GM18505 (cell line): ENCODE data around the gene ZDHHC11B.
"Not testable (repeated sequence)": the region's sequence is repeated elsewhere in the genome, so short reads cannot be mapped to it uniquely, and the experiment has no call there.

Experiments
- ATAC-seq: cut with Tn5 transposase; IDR thresholded peaks from one replicate; pipeline ENCODE4 v1.9.1; 2021; ENCODE audit not compliant: unreplicated experiment
- POLR2A ChIP-seq: IDR thresholded peaks from 4 replicates; pipeline ENCODE4 v1.6.1; 2011; ENCODE audit warnings: borderline replicate concordance; ENCODE audit not compliant: insufficient read depth, insufficient read length; ENCODE audit errors: extremely low read depth

The ZDHHC11B gene

GRCh38 chr5:751496-751895, 33.0 kb downstream of the ZDHHC11B start:
- TF ChIP-seq POLR2A = no peak
- ATAC-seq = no peak

GRCh38 chr5:750226-750625, 34.3 kb downstream of the ZDHHC11B start:
- ATAC-seq = not testable (repeated sequence)

GRCh38 chr5:749101-749670, 35.3 kb downstream of the ZDHHC11B start:
- no peak for TF ChIP-seq POLR2A
- no peak for ATAC-seq

- not testable (repeated sequence) for ATAC-seq
Measured at GRCh38 chr5:748011-748980, 36.2 kb downstream of the ZDHHC11B start.

- not testable (repeated sequence) for ATAC-seq
Measured at GRCh38 chr5:747303-747844, 37.2 kb downstream of the ZDHHC11B start.

GRCh38 chr5:746258-746761, 38.2 kb downstream of the ZDHHC11B start:
- TF ChIP-seq POLR2A = no peak
- ATAC-seq = no peak

GRCh38 chr5:745272-746142, 39.0 kb downstream of the ZDHHC11B start:
- ATAC-seq = not testable (repeated sequence)

- not testable (repeated sequence) for ATAC-seq
Measured at GRCh38 chr5:743696-744404, 40.7 kb downstream of the ZDHHC11B start.

- not testable (repeated sequence) for ATAC-seq
Measured at GRCh38 chr5:742276-742675, 42.3 kb downstream of the ZDHHC11B start.

GRCh38 chr5:734145-734544, 50.4 kb downstream of the ZDHHC11B start:
- ATAC-seq = not testable (repeated sequence)

- ATAC-seq = not testable (repeated sequence)
Measured at GRCh38 chr5:732754-733454, 51.6 kb downstream of the ZDHHC11B start.

- ATAC-seq = not testable (repeated sequence)
Measured at GRCh38 chr5:729225-729624, 55.3 kb downstream of the ZDHHC11B start.

GRCh38 chr5:727087-727486, 57.4 kb downstream of the ZDHHC11B start:
- not testable (repeated sequence) for ATAC-seq

- not testable (repeated sequence) for ATAC-seq
Measured at GRCh38 chr5:723865-724264, 60.7 kb downstream of the ZDHHC11B start.

- ATAC-seq = not testable (repeated sequence)
Measured at GRCh38 chr5:723309-723708, 61.2 kb downstream of the ZDHHC11B start.

GRCh38 chr5:719379-719778, 65.2 kb downstream of the ZDHHC11B start:
- not testable (repeated sequence) for ATAC-seq
